Measurements from ENCODE around the gene SLC47A2.

GRCh38 chr17:19713462-19713861 lies 2.9 kb downstream of the SLC47A2 start:
- TF ChIP-seq GATA3 (IDR thresholded peaks at IDR 0.05; ENCODE audit: low read depth, low read length) (no peak), GATA2 (IDR thresholded peaks at IDR 0.05; ENCODE audit: low read depth, low read length) (no peak)
